ENCODE data around the gene PTK6. TPM values are rescaled to one million over a fixed set of nuclear protein-coding genes. Genes with fewer than 3 reads are reported as not detected.

PTK6 gene
- total RNA-seq, 4 donors from 2014 or later, result 90.5 to 147 (median 103) TPM

DNA sequence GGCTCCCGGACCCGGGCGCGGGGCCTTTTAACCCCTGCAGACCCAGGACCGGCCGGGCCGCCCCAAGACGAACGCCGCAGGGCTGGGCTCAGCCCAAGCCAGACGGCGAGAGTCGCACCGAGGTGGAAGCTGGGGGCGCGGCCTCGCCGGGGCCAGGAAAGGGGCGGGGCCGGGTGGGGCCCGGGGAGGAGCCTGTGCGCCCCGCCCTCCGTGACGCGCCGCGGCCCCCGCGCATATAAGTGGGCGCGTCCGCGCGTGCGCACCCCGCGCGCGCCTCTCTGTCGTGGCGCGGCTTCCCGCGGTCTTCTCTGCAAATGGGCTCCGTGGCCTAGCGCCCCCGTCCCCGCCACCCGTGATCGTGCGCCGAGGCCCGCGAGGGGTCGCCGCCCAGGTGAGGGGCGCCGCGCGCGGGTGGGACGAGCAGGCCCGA is 16.7 kb downstream of the PTK6 start, which contains the start of gene PPDPF:
TSS of gene PPDPF (plus strand) at position 262 of the 430 bp plus-strand sequence. CDS start 544 bp downstream, outside the sequence.
- no peaks in the 10 kb centered on the region for H3K36me3 ChIP-seq
- H3K4me3 ChIP-seq, result peak within 1 kb of the TSS; percentile 76 to 100 (median 86)
- intact Hi-C loops (cut with DNase I; ENCODE audit: low total_unique reads), result no loop called here
- H3K9me3 ChIP-seq, result no peaks in the 10 kb centered on the region
- in situ Hi-C loops (cut with MboI; ENCODE audit: low pct_ligation_motif_present in 1 of 4, low pct_unique_long_range_greater_than_20kb in 1 of 4, low sequenced_read_pairs in 3 of 4), result no loop called here
- TF ChIP-seq EP300 (IDR thresholded peaks at IDR 0.05; ENCODE audit: low read depth), result no peak
- TF ChIP-seq, protein P1, sequence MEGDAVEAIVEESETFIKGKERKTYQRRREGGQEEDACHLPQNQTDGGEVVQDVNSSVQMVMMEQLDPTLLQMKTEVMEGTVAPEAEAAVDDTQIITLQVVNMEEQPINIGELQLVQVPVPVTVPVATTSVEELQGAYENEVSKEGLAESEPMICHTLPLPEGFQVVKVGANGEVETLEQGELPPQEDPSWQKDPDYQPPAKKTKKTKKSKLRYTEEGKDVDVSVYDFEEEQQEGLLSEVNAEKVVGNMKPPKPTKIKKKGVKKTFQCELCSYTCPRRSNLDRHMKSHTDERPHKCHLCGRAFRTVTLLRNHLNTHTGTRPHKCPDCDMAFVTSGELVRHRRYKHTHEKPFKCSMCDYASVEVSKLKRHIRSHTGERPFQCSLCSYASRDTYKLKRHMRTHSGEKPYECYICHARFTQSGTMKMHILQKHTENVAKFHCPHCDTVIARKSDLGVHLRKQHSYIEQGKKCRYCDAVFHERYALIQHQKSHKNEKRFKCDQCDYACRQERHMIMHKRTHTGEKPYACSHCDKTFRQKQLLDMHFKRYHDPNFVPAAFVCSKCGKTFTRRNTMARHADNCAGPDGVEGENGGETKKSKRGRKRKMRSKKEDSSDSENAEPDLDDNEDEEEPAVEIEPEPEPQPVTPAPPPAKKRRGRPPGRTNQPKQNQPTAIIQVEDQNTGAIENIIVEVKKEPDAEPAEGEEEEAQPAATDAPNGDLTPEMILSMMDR (IDR thresholded peaks at IDR 0.05), result no peak
- TF ChIP-seq POLR2AphosphoS5 (IDR thresholded peaks at IDR 0.05), result peak; percentile 91 to 99 (median 99)
- peak; percentile 89 for TF ChIP-seq POLR2A (IDR thresholded peaks at IDR 0.05)
- no peaks in the 10 kb centered on the region for H3K27me3 ChIP-seq
- peaks cover 9 to 31% (median 19%) of the 10 kb centered on the region in 4 donors for H3K4me1 ChIP-seq
- WGBS, 2 donors (ENCODE audit: low coverage in 1 of 2), result 2% methylated on average over 9 of the region's 64 CpGs; no CpG with 5 or more reads in 1 of the 2 donors
- peak; percentile 89 for DNase-seq
- peak within 1 kb of the TSS; percentile 95 to 99 (median 96) for H3K27ac ChIP-seq

DNA sequence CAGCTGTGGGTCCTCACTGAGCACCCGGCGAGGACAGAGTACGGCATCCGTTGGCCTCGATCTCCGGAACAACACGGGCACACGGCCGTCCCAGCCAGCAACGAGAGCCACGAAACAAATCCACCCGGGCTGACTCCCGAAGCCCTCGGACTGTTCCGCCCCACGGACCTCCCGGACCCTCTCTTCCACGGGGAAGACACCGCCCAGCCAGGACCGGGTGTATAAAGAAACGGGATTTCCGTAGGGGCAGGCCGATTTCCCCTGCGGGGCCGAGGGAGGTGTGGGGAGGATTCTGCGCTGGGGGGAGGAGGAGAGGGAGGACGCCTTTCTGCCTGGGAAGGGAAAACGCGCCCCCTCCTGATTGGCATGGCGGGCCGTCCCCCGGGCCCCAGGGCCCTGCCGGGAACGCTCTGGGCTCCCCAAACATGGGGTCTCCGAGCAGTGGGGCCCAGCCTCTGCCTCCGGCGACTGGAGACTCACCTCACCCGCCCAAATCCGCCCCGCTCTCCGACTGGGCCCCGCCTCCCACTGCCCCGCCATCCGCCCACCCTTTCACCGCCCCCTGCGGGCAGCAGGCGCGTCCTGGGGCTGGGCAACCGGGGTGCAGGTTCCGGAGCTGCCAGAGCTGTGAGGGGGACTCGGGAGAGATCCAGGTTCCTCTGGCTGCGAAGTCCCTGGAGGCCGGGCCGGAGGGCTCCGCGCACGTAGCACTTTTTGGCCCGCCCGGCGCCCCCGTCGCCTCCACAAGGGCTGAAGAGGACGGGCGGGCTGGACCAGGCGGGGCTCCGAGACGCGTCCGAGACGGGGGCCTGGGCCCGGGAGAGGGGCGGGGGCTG is 17.3 kb downstream of the PTK6 start:
- no peaks in the 10 kb centered on the region for H3K27me3 ChIP-seq
- 3% methylated on average over 37 of the region's 72 CpGs; no CpG with 5 or more reads in 1 of the 2 donors for WGBS, 2 donors (ENCODE audit: low coverage in 1 of 2)
- intact Hi-C loops (cut with DNase I; ENCODE audit: low total_unique reads) (no loop called here), in situ Hi-C loops (cut with MboI; ENCODE audit: low pct_ligation_motif_present in 1 of 4, low pct_unique_long_range_greater_than_20kb in 1 of 4, low sequenced_read_pairs in 3 of 4) (no loop called here)
- H3K9me3 ChIP-seq, result no peaks in the 10 kb centered on the region
- DNase-seq, result peak; percentile 70
- H3K27ac ChIP-seq, result peak overlapping the region; percentile 95 to 99 (median 96)
- peaks cover 9 to 31% (median 19%) of the 10 kb centered on the region in 4 donors for H3K4me1 ChIP-seq
- no peaks in the 10 kb centered on the region for H3K36me3 ChIP-seq
- H3K4me3 ChIP-seq, result peak overlapping the region; percentile 76 to 100 (median 86)
- TF ChIP-seq, protein P1 (IDR thresholded peaks at IDR 0.05), result peak; percentile 12 to 40 (median 20)
- no peak for TF ChIP-seq POLR2AphosphoS5 (IDR thresholded peaks at IDR 0.05)

DNA sequence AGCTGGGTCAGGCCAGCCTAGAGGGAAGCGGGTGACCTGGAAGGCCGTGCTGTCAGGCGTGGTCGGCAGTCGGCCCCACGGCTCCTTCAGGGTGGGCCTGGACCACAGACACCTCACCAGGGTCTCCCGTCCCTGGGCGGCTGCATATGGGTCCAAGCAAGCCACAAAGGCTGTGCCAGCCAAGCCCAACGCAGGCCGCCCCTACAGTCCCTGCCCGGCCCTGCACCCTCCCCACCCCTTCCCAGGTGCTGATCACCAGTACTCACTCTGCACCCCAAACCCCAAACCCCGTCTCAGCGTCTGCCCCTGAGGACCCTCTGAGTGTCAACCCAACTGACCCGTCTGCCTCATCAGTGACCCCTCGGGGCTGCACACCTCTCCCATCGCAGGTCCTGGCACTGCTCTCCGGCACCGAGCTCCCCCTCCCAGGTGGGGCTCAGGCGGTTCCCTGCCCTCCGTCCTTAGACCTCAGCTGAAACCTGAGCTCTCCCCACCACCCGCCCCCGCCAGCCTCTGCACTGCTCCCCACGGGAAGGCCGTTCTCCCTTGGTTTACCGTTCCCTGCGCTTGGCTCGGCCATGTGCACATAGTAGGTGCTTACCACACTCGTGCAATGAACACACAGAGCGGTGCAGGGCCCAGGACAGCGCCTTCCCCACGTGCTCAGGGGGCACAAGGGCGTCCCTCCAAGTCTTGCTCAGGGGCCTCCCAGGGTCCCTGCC is 18.1 kb downstream of the PTK6 start:
- 81% methylated on average over 29 of the region's 32 CpGs; no CpG with 5 or more reads in 1 of the 2 donors for WGBS, 2 donors (ENCODE audit: low coverage in 1 of 2)

More for the DNA sequence above, 18.1 kb downstream of the PTK6 start:
- no peak for DNase-seq
- Histone ChIP-seq H3K27me3 (no peaks in the 10 kb centered on the region), H3K4me1 (peaks cover 9 to 31% (median 19%) of the 10 kb centered on the region in 4 donors), H3K9me3 (no peaks in the 10 kb centered on the region), H3K4me3 (peak overlapping the region in 2 of 4 donors; percentile 76 to 100), H3K36me3 (no peaks in the 10 kb centered on the region), H3K27ac (no peak overlapping the region)
- in situ Hi-C loops (cut with MboI; ENCODE audit: low pct_ligation_motif_present in 1 of 4, low pct_unique_long_range_greater_than_20kb in 1 of 4, low sequenced_read_pairs in 3 of 4), result no loop called here
- intact Hi-C loops (cut with DNase I; ENCODE audit: low total_unique reads), result no loop called here
- TF ChIP-seq POLR2A (IDR thresholded peaks at IDR 0.05), result no peak
- no peak for TF ChIP-seq POLR2AphosphoS5 (IDR thresholded peaks at IDR 0.05)
- TF ChIP-seq, protein P1 (IDR thresholded peaks at IDR 0.05), result no peak
- no peak for TF ChIP-seq EP300 (IDR thresholded peaks at IDR 0.05; ENCODE audit: low read depth)

Measured in transverse colon (tissue), 4 donors.